GDM1 (cell line): Measurements from ENCODE around the gene KCNIP1.
"Not testable (repeated sequence)": the region's sequence is repeated elsewhere in the genome, so short reads cannot be mapped to it uniquely, and the experiment has no call there.

ENCODE experiments used
- DNase-seq: peaks from one replicate; lab custom pipeline; 2025; lab: John Stamatoyannopoulos, UW

KCNIP1 gene

DNA sequence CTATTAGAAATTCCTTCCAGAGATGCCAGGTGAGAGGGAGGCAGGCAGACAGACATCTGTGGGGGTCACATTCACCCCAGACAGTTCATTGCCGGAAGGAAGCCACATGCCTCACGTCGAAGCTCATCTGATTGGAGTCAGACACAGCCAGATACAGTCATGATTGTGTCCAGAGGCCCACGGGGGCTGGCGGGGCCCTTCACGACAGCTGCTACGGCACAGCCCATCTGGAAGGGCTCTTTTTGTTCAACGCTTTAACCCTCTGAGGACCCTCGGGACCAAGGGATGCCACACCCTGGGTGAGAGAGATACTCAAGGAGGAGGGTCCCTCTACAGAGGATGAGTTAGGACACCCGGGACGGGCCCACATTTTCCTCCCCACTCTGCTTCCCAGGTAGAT, 247.8 kb downstream of the KCNIP1 start:
- no peak for DNase-seq

DNA sequence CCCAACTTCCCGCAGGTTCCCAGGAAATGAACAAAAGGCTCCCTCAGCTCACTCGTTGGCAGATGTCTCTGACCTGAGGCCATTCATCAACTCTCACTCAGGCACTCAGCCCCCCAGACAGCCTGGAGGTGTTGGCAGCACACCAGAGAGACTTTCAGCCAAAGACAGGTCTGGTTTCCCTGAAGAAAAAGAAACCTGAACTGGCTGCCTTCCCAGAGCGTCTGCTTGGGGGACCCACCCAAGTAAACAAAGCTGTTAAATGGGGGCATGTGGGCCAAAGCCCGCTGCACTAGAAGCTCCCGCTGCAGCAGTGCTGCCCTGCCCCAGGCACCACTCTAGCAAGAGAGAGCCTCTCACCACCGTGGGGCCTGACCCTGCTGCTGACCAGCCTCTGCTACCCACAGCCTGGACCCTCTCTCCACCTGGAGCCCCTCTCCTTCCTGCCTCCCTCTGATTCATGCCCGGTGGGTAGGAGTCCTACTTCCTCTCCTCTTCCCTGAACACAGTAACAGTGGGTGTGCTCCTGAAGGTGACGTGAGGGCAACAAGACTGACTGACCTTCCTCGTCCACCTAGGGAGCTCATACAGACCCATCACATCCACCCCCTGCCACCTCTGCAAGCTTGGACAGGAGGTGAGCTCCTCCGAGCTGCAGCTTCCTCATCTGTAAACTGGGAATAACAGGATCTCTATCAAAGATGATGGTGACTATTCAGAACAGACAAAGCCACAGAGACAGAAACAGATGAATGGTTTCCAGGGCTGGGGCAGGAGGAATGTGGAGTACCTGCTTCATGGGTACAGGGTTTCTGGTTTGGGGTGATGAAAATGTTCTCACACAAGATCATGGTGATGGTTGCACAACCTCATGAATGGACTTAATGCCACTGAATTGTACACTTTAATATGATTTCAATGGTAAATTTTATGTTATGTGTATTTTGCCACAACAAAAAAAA, 248.7 kb downstream of the KCNIP1 start:
- DNase-seq, result no peak

DNA sequence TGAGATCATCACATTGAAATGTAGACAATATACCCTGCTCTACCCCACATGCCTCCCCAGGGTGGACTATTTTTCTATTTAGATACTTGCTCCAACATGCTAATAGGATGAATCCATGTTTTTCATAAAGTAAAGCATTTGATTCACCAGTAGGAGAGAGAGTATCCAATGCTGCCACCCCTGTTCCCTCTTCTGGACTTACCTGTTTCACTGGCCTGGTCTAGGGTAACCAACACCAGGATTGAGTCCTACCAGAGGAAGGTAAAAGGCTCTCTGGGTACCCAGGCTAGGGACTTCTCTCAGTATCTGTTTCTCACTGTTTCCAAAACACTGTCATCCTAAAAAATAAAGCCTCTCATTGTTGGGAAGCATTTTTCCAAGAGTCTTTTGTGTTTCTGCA, 249.5 kb downstream of the KCNIP1 start:
- DNase-seq, result no peak

DNA sequence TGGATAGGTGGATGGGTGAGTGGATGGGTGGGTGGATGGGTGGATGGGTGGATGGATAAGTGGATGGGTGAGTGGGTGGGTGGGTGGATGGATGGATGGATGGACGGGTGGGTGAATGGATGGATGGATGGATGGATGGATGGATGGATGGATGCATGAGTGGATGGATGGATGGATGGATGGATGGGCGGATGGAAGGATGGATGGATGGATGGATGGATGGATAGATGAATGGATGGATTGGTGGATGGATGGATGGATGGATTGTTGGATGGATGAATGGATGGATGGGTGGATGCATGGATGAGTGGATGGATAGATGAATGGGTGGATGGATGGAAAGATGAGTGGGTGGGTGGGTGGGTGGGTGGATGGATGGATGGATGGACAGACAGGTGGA, 250.7 kb downstream of the KCNIP1 start:
- DNase-seq, result not testable (repeated sequence)

DNA sequence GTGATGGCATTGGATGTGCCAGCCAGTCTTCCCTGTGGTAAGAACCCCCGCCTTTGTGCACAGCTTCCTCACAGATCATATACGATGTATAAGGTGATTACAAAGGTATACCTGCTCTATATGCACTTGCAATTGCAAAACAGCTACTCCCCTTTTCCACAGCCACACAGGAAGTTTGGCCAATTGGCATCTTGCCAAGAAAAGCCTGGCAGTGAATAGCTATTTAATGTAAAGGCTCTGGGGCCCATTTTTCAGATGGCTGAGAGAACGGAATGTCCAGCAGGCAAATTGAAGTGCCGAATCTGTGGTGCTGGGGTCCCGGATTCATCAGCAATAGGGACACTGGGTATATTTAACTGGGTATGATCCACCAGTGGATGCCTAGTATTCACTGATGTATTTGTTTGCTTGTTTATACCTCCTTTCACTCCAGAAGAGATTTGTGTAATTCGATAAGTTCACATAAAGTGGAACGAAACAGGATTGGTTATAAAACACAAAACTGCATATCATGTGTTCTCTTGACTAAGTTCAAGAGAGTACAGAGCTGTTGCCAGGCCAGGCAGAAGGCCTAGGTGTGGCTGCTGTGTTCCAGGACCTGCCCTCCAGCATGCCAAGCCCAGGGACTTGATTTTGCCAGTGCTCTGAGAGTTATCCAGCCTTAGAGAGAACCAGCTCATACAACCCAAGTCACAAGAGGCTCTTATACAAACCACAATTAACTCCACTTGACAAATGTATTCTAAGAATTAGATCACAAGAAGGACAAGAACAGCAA, 252.0 kb downstream of the KCNIP1 start:
- no peak for DNase-seq

DNA sequence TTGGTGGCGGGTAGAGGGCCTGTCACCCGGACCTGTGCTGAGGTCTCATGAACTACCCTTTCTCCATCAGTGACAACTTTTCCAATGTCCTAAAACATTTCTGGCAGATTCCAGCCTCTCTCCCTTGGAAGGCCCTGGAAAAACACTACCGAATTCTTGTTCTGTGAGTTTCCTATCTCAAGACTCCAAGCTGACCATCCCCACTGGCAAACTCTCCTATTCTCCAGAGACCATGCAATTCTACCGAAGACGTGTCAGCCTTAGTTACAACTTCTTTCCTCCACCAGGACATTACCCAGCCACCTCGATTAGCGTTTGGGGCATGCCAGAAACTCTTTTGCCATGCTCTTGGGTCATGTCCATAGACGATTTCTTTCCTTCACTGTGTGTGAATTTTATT, 252.9 kb downstream of the KCNIP1 start:
- DNase-seq, result no peak

DNA sequence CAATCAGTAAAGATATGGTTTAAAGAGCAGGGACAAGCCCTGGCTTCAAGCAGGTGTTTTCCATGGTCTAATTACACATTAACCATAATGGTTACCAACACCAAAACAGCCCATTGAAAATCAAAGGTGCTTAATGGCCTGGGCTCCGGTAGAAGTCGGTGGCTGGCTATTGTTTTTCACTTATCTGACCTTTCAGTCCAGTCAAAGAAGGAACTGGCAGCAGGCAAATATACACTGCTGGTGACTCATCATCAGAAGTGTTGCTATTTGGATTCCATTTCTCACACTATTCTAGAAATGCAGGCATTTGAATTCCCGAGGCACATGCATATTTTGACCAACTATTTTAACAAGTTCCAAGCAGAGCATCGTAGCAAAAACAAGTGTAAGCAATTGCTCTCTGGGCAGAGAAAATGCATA, 253.4 kb downstream of the KCNIP1 start:
- no peak for DNase-seq

DNA sequence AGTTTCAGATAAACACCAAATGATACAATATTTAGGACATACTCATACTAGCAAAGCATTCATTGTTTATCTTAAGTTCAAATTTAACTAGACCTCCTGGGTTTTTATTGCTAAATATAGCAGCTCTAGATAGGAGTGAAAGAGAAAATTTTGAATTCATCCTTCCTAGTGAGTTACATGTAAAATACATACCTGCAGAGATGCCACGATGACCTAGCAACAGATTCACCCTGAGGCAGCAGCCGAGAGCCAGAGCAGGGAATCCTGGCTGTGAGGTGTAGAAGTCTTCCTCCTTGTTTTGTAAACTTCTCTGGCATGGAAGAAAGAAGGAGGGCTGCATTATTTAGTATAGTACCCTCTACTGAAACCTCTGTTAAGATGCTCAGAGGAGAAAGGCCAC, 253.8 kb downstream of the KCNIP1 start:
- DNase-seq, result no peak

DNA sequence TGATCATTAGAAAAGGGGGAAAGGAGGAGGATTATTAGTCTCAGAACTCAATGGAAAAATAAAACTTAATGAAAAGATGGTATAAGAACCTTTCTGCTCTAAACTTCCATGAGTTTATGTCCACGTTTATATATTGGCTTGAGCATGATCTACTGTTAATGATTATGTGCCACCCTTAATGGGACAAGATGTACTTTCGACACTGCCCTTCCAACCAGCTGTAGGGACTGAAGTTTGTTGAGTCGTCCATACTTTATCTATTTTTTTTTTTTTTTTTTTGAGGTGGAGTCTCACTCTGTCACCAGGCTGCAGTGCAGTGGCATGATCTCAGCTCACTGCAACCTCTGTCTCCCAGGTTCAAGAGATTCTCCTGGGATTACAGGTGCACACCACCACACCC, 254.7 kb downstream of the KCNIP1 start:
- DNase-seq, result no peak

DNA sequence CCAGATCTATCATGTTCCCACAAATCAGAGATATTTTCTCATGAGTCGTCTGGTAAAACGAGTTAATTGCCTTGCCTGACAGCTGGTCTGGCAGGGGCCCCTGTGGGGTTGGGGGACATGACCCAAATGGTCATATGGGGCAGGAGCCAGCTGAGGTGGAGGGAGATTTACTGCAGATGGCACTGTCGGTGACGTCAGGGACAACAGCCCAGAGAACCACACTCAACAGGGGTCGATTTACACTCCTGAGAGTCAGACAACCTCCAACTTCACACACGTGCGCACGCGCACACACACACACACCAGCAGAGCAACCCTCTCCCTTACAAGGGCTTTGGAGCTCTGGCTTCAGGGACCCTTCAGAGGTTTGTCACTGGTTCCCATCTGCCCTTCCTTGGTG, 256.3 kb downstream of the KCNIP1 start:
- DNase-seq, result no peak

DNA sequence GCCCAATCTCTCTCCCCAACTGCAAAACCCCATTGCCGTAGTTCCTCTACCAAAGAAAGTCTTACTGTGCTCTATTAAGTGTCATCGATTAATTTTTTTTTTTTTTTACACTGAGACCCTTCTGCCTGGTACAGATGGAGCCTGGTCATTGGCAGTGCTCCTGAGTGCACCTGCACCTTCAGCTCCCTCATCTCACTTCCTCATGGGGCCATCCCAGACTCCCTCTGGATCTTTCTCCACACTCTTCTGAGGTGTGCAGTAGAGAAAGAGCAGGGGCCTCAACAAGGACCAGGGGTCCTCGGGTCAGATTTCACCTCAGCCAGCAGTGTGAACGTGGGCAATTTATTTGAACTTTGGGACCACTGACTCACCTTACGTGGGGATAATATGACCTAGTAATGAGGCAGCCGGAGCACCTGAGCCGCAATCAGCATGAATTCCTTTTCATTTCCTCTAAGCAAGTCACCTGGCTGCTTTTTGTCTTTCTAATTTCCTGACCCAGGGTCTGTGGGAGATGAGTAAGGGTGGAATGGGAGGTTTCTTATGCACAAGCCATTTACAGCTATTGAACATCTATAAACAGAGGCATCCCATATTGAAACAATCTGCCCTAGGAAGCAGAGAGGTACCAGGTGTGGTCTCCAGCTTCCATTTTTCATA, 257.4 kb downstream of the KCNIP1 start:
- DNase-seq, result no peak

DNA sequence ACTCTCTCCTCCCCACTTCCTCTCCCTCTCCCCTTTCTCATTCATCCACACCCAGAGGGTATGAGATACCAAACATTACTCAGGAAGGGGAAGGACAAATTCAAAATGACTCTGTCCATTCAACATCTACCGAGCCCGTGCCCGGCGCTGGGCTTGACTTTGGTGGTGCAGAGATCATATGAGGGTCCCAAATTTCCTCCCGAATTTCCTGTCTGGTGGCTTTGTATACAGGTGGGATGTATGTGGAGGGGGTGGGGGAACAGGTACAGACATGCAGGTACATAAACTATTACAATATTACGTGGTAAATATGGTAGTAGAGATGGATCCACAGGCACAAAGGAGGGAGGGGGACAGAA, 257.9 kb downstream of the KCNIP1 start:
- DNase-seq, result no peak

DNA sequence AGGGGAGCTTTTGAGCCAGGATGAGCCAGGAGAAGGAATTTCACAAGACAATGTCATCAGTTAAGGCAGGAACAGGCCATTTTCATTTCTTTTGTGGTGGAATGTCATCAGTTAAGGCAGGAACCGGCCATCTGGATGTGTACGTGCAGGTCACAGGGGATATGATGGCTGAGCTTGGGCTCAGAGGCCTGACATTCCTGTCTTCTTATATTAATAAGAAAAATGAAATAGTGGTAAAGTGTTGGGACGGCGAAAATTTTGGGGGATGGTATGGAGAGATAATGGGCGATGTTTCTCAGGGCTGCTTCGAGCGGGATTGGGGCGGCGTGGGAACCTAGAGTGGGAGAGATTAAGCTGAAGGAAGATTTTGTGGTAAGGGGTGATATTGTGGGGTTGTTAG, 258.5 kb downstream of the KCNIP1 start:
- not testable (repeated sequence) for DNase-seq

DNA sequence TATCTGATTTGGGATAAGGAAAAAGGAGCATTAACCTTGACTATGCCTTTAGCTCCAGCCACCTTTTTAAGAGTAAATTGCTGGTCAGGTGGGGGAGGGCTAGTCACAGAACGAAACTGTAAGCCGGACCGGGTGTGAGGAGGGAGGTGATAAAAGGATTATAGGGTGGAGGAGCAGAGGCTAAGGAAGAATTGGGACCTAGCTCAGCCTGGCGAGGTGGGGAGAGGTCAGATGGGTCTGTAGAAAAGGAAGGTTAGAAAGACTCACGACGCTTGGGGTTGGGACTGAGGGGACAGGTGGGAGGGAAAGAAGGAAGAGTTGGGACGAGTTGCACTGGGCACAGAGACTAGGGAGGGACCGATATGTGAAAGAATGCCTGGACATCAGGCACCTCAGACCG, 262.0 kb downstream of the KCNIP1 start:
- not testable (repeated sequence) for DNase-seq

DNA sequence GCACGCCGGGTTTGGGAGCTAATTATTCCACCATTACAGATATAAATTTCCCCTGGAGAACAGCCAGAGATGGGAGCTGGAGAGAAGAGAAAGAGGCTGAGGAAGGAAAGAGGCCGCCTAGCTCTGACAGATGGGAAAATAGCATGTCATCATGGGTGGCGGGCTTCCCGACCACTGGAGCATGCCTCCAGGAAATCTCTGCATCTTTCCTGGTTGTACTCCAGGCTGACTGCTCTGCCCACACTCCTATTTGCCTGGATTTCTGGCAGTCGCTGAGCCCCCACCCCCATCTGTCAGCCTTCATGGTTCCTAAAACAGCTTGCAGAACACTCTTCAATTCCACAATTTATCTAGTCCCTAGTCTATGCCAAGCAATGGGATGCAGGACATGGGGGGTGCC, 265.4 kb downstream of the KCNIP1 start:
- DNase-seq, result no peak

DNA sequence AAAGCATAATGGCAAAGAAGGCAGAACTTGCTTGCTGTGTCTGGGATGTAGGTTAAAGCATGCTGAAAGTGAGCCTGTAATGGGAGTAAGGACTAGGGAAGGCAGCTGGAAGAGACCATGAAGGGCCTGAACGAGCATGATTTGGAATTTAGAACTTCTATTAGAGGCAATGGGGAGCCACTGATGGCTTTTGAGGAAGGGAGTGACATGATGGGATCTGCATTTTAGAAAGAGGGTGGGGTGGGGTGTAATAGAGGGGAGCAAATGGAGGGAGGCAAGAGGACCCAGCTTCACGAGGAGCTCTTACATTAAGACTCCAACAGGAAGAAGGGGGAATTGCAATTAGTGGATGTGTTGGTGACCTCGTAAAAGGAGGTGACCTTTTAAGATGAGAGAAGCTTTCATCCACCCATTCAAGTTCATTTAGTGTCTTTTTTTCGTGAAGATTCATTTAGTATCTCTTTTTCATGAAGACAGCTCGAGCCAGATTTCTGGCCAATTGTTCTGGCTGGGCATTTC, 266.1 kb downstream of the KCNIP1 start:
- no peak for DNase-seq

DNA sequence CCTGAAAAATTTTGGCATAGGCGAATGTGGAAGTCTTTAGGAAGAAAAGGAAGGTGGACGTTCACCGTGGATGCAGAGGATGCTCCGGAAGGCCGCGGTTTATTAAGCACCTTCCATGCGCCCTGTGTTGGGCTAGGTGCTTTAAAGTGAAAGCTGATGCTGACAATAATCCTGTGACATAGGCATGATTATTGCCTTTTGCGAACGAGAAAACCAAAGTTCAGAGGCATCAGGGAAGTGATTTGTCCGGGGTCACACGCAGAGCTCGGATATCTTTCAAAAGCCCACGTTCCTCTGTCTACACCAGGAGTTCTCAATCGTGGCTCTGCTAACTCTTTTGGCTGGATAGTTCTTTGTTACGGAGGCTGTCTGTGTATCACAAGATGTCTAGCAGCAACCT, 267.7 kb downstream of the KCNIP1 start:
- DNase-seq, result no peak

DNA sequence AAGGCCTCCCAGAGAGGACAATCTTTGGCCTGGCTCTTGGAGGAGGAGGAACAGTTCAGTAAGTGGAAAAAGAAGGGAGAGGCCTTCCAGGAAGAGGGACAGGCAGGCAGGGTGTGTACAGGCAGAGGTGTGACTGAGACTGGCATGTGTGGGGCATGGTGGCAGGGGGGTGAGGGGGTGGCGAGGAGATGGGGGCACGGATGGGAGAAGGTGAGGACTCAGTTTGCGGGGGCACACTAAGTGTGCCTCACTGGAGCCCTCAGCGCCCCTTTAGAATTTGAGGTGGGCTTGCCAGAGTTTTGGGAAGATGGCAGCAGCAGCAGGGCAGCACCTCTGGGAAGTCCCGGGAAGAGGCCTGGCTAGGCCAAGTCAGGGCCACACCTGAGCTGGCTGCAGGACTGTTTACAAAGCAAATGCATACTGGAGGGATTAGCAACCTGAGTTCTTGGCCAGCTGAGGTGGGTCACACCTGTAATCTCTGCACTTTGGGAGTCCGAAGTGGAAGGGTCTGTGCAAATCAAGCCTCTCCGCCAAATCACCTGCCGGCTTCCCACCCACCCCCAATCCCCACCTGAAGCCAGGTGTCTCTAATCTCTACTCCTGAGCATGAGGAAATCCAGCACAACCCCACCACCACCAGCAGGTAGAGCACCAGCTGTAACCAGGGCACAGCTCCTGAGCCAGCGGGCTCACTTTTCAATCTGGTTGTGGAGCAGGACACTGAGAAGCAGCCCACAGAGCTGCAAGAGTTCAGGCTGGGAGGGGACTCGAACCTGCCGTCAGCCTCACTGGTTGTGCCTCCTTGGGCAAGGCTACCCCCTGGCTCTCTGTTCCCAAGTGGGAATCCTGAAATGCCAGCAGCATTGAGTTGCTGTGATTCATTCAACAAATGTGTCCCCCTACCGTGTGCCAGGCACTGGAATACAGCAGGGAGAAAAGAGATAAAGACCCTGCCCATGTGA, 269.5 kb downstream of the KCNIP1 start:
- no peak for DNase-seq

DNA sequence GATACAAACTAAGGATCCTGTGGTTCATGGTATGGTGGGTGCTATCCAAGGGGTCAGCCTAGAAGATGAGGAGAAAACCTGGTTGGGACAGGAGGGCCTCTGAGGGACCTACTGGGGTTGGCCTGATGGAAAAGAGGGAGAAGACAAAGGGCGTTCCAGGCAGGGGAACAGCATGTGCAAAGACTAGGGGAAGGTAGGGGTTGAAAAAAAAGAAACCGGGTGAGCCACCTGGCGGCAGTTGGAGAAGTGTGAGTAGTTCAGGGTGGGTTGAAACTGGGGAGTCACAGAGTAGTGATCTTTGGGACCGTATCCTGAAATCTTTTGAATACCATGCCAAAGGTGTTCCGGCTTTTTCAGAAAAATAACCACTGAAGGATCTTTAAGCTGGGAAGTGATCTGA, 271.0 kb downstream of the KCNIP1 start:
- no peak for DNase-seq

DNA sequence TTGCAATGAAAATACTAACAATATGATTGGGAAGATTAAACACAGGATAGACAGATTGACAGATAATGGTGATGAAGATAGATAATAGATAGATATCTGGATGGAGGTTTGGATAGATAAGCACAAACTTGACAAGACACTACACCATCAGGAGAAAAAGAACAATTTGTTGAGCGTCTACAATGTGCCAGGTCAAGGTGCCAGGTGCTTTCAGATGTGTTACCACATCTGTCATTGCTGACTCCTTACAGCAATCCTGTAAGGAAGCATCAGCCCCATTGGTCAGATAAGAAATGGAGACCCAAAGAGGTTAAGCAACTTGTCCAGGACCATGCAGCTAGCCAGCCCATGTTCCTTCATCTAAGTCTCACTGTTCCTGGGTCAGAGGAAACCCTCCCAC, 278.1 kb downstream of the KCNIP1 start:
- no peak for DNase-seq

DNA sequence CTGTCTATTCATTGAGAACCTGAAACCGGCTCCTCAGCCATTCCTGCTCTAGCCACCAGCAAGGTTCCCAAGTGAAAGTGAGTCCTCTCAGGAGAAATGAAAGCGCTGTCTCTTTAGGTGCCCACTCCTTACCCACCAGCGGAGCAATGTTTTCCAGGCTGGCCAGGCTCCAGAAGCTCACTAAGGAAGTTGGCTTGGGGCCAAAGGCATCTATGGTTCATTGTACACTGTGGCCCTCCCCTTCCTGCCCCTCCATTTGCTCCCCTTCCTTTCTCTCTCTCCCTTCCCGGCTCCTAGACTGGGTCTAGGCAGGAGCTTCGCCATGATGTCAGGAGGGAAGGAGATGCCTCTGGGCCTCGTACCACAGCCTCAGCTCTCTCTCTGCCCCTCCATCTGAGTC, 278.6 kb downstream of the KCNIP1 start:
- DNase-seq, result no peak
